ENCODE data around the gene TTYH2.

The TTYH2 gene

DNA sequence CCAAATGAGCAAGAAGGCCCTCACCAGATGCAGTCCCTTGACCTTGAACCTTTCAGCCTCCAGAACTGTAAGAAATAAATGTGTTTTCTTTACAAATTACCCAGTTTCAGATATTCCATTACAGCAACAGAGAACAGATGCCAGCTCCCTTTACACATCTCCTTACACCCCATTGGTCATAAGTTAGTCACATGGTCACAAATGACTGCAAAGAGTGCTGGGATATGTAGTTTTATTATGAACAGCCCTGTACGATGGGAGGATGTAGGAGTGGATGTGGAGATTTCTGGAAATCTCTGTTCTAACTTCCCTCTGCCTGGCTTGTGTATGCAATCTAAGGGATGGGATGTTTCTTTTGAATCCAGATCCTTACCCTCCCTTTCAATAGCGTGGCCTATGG lies 23.2 kb upstream of the TTYH2 start:
- Mint-ChIP-seq H3K36me3 (ENCODE audit: low read depth) (no peaks in the 10 kb centered on the region), H3K4me1 (peaks cover 21% of the 10 kb centered on the region), H3K27me3 (ENCODE audit: low read depth) (peaks cover 54% of the 10 kb centered on the region), H3K27ac (no peak overlapping the region), H3K4me3 (no peak overlapping the region), H3K9me3 (no peaks in the 10 kb centered on the region)
- TF ChIP-seq, protein P1, sequence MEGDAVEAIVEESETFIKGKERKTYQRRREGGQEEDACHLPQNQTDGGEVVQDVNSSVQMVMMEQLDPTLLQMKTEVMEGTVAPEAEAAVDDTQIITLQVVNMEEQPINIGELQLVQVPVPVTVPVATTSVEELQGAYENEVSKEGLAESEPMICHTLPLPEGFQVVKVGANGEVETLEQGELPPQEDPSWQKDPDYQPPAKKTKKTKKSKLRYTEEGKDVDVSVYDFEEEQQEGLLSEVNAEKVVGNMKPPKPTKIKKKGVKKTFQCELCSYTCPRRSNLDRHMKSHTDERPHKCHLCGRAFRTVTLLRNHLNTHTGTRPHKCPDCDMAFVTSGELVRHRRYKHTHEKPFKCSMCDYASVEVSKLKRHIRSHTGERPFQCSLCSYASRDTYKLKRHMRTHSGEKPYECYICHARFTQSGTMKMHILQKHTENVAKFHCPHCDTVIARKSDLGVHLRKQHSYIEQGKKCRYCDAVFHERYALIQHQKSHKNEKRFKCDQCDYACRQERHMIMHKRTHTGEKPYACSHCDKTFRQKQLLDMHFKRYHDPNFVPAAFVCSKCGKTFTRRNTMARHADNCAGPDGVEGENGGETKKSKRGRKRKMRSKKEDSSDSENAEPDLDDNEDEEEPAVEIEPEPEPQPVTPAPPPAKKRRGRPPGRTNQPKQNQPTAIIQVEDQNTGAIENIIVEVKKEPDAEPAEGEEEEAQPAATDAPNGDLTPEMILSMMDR (IDR thresholded peaks at IDR 0.05; ENCODE audit: unreplicated experiment in 3 of 3), result no peak

DNA sequence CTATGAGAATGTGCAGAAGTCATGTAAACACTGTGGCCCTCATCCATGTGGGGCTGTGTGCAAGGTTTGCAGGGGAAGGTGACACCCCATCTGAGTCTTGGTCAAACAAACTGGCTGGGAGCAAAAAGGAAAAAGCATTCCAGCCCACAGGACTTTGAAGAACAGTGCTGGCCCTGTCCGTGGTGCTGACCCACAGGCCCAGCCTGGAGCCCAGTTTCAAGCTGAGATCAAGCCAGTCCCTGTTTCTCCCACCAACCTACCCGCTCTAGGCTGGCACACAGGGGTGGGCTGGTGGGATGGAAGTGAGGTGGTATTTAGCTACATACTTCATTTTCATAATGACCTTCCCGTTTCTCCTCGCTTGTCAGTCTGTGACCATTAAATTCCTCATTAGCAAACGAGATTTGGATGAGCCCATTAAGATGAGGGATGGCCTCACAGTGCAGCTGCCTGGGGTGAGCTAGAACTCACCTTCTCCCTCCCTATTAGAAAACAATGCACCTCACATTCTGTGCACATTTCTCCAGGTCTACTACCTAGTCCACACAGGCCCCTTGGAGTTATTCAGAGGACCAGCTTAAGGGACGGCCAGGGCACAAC lies 22.5 kb upstream of the TTYH2 start:
- Mint-ChIP-seq H3K4me3 (no peak overlapping the region), H3K27me3 (ENCODE audit: low read depth) (peaks cover 60% of the 10 kb centered on the region), H3K9me3 (no peaks in the 10 kb centered on the region), H3K4me1 (peaks cover 24% of the 10 kb centered on the region), H3K27ac (no peak overlapping the region), H3K36me3 (ENCODE audit: low read depth) (no peaks in the 10 kb centered on the region)
- TF ChIP-seq, protein P1 (IDR thresholded peaks at IDR 0.05; ENCODE audit: unreplicated experiment in 3 of 3), result no peak

DNA sequence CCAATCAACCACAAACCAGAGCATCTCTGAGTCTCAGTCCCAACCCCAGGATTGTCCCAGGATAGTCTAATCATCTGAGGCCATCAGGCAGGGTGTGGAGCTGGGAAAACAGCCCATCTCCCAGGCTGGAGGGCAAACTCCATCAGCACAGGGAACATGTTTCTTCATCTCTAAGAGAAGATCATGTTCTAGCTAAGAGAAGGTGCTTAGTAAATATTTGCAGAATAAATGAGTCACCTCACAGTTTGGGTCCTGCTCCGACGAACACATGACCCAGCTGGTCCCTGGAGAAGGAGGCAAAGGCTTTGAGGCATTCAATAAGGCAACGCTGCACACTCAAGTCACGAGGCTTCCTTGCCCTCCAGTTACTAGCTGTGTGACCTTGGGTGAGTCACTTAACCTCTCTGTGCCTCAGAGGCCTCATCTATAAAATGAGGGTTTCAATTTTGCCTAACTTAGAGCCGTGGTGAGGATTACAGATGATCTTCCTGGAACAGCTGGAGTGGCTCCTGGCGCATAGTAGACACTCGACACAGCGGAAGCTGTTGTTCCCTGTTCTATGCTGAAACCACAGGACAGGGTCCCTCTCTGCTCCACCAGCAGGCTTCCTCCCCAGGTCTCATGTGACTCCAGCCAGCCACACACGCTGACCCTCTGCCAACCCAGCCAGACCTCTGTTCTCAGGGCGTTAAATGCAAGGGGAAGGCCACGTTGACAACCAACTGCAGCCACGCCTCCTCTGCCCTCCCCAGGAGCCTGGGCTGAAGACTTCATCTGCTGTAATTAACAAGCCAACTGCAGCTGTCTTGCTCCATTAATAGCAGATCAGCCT lies 20.2 kb upstream of the TTYH2 start:
- peak overlapping the region in 2 of 3 experiments; percentile 51 to 74 for H3K27ac Mint-ChIP-seq
- H3K4me1 Mint-ChIP-seq, result peaks cover 35% of the 10 kb centered on the region
- H3K4me3 Mint-ChIP-seq, result peak overlapping the region in 1 of 3 experiments; percentile 37
- no peaks in the 10 kb centered on the region for H3K36me3 Mint-ChIP-seq (ENCODE audit: low read depth)
- peaks cover 68% of the 10 kb centered on the region for H3K27me3 Mint-ChIP-seq (ENCODE audit: low read depth)
- TF ChIP-seq, protein P1 (IDR thresholded peaks at IDR 0.05; ENCODE audit: unreplicated experiment in 3 of 3), result no peak
- H3K9me3 Mint-ChIP-seq, result no peaks in the 10 kb centered on the region

DNA sequence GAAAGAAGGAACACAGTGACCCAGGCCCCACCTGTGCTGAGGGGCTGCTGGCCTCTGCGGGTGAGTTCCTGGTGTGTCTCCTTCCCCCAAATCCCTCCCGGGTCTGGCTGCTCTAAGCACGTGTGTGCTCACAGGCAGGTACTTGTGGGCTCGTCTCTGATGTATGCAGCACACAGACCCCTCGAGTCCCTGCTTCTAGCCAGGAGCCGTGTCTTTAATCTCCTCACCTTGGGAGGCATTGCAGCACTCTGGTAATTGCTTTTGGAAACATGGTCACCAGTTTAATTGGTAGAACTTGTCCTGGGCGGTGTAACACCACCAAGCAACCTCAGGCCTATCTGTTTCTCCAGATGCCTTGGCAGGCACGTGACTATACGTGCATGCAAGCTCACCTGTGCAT lies 18.7 kb upstream of the TTYH2 start:
- Mint-ChIP-seq H3K4me3 (no peak overlapping the region), H3K27ac (no peak overlapping the region), H3K9me3 (no peaks in the 10 kb centered on the region), H3K36me3 (ENCODE audit: low read depth) (no peaks in the 10 kb centered on the region), H3K27me3 (ENCODE audit: low read depth) (peaks cover 74% of the 10 kb centered on the region), H3K4me1 (peaks cover 37% of the 10 kb centered on the region)
- TF ChIP-seq, protein P1 (IDR thresholded peaks at IDR 0.05; ENCODE audit: unreplicated experiment in 3 of 3), result no peak

DNA sequence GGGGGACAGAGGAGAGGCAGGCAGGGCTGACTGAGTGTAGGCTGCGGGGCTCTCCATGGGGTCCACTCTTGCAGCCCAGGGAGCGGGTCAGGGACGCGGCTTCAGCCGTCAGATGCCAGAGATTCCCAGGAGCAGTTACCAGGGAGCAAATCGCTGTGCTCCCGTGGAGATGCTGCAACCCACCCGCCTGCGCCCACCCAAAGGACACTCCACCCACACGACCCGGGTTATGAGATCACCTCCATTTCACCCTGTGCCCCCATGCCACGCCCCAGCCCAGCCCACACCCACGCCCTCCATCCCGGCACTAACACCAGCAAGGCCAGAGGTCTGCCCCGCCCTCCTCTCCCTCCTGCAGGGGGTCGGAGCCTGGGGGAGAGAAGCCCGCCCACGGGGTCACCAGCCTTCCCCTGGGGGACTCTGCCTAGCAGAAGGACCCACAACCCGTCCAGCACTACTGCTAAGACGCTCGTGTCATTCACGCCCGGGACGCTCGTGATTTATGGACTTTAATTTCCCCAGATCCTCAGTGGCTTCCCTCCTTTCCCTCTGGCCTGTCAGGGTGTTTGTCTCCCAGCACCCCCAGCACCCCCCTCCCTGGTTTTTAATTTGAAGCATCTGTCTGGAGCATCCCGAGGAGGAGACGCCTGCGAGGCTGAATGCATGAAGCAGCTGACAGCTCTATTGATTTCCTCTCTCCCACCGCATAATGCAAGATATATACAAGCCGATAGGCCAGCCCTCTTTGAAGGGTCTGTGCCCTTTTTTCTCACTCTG lies 16.6 kb upstream of the TTYH2 start:
- Mint-ChIP-seq H3K27me3 (ENCODE audit: low read depth) (peaks cover 75% of the 10 kb centered on the region), H3K36me3 (ENCODE audit: low read depth) (no peaks in the 10 kb centered on the region), H3K27ac (no peak overlapping the region), H3K4me1 (peaks cover 48% of the 10 kb centered on the region), H3K9me3 (no peaks in the 10 kb centered on the region), H3K4me3 (no peak overlapping the region)
- TF ChIP-seq, protein P1 (IDR thresholded peaks at IDR 0.05; ENCODE audit: unreplicated experiment in 3 of 3), result no peak

All from nephron (organoid).